ENCODE measurements around the gene MTRR. TPM values are rescaled to one million over a fixed set of nuclear protein-coding genes. Genes with fewer than 3 reads are reported as not detected.

Gene MTRR
- polyA plus RNA-seq, 3 donors, result 18.0 to 25.5 (median 22.1) TPM

GRCh38 chr5:7874639-7875038 is 5.7 kb downstream of the MTRR start:
- no peaks in the 10 kb centered on the region for H3K27me3 Mint-ChIP-seq (ENCODE audit: low read depth in 3 of 3)
- no CpG with 5 or more reads among the region's 2 CpGs for WGBS (ENCODE audit: insufficient coverage)
- H4K20me1 ChIP-seq (ENCODE audit: insufficient read depth, low read length), result peaks cover 10% of the 10 kb centered on the region
- no peaks in the 10 kb centered on the region for H3K9me3 Mint-ChIP-seq
- H3K79me2 ChIP-seq (ENCODE audit: insufficient read depth, low read length), result peaks cover 53% of the 10 kb centered on the region
- no peak overlapping the region for H2AFZ ChIP-seq (ENCODE audit: insufficient read depth, low read depth, low read length, poor library complexity, severe bottlenecking)
- H3K9ac ChIP-seq (ENCODE audit: insufficient read depth, low read length, poor library complexity, severe bottlenecking), result no peak overlapping the region
- peaks cover 39 to 66% of the 10 kb centered on the region in 2 donors for H3K36me3 ChIP-seq (replicated peaks in 1 of 2; ENCODE audit: control insufficient read depth in 1 of 2, insufficient read depth in 2 of 2, low read length in 2 of 2)
- no peak overlapping the region for H3K4me3 Mint-ChIP-seq
- peaks cover 54 to 68% of the 10 kb centered on the region in 2 donors for H3K36me3 Mint-ChIP-seq
- intact Hi-C loops (cut with micrococcal nuclease), result loop anchor here in 1 of 2 donors (10.0 kb wide), 1 partner anchor 1500 kb away; the partner anchor contains the start of gene MED10
- H3K4me1 Mint-ChIP-seq, result peaks cover 45% of the 10 kb centered on the region
- no peak for TF ChIP-seq CTCF (IDR thresholded peaks at IDR 0.05)
- H3K4me2 ChIP-seq (replicated peaks; ENCODE audit: extremely low read depth, low read length, poor library complexity, severe bottlenecking), result no peak overlapping the region
- no peak overlapping the region for H3K27ac ChIP-seq (ENCODE audit: low read depth in 1 of 2, low read length in 2 of 2)
- no peak overlapping the region for H3K27ac Mint-ChIP-seq
- peaks cover 26 to 34% of the 10 kb centered on the region in 2 donors for H3K4me1 ChIP-seq (ENCODE audit: control insufficient read depth in 1 of 2, insufficient read depth in 2 of 2, low read length in 2 of 2)
- H3K9me3 ChIP-seq (replicated peaks in 1 of 2; ENCODE audit: control insufficient read depth in 1 of 2, insufficient read depth in 1 of 2, low read length in 2 of 2), result no peaks in the 10 kb centered on the region
- DNase-seq, result no peak
- no peak overlapping the region for H3K4me3 ChIP-seq (replicated peaks in 1 of 3; ENCODE audit: low read depth in 2 of 3, low read length in 3 of 3)
- no peaks in the 10 kb centered on the region for H3K27me3 ChIP-seq (ENCODE audit: control insufficient read depth in 2 of 2, insufficient read depth in 2 of 2, low read length in 2 of 2)

- intact Hi-C loops (cut with micrococcal nuclease), result loop anchor here in 1 of 2 donors (10.0 kb wide), 1 partner anchor 1500 kb away; the partner anchor contains the start of gene MED10
- Histone ChIP-seq H3K9ac (ENCODE audit: insufficient read depth, low read length, poor library complexity, severe bottlenecking) (no peak overlapping the region), H3K4me2 (replicated peaks; ENCODE audit: extremely low read depth, low read length, poor library complexity, severe bottlenecking) (no peak overlapping the region), H4K20me1 (ENCODE audit: insufficient read depth, low read length) (peaks cover 10% of the 10 kb centered on the region), H3K36me3 (replicated peaks in 1 of 2; ENCODE audit: control insufficient read depth in 1 of 2, insufficient read depth in 2 of 2, low read length in 2 of 2) (peaks cover 39 to 71% of the 10 kb centered on the region in 2 donors), H3K79me2 (ENCODE audit: insufficient read depth, low read length) (peaks cover 53% of the 10 kb centered on the region), H3K4me1 (ENCODE audit: control insufficient read depth in 1 of 2, insufficient read depth in 2 of 2, low read length in 2 of 2) (peaks cover 25 to 33% of the 10 kb centered on the region in 2 donors), H3K27me3 (ENCODE audit: control insufficient read depth in 2 of 2, insufficient read depth in 2 of 2, low read length in 2 of 2) (no peaks in the 10 kb centered on the region), H3K27ac (ENCODE audit: low read depth in 1 of 2, low read length in 2 of 2) (no peak overlapping the region), H3K4me3 (replicated peaks in 1 of 3; ENCODE audit: low read depth in 2 of 3, low read length in 3 of 3) (no peak overlapping the region), H3K9me3 (replicated peaks in 1 of 2; ENCODE audit: control insufficient read depth in 1 of 2, insufficient read depth in 1 of 2, low read length in 2 of 2) (no peaks in the 10 kb centered on the region), H2AFZ (ENCODE audit: insufficient read depth, low read depth, low read length, poor library complexity, severe bottlenecking) (no peak overlapping the region)
- H3K27ac Mint-ChIP-seq, result no peak overlapping the region
- H3K27me3 Mint-ChIP-seq (ENCODE audit: low read depth in 3 of 3), result no peaks in the 10 kb centered on the region
- H3K4me1 Mint-ChIP-seq, result peaks cover 45% of the 10 kb centered on the region
- DNase-seq, result no peak
- no peaks in the 10 kb centered on the region for H3K9me3 Mint-ChIP-seq
- peaks cover 54 to 71% of the 10 kb centered on the region in 2 donors for H3K36me3 Mint-ChIP-seq
- TF ChIP-seq CTCF (IDR thresholded peaks at IDR 0.05), result no peak
- 100% methylated on average over 1 of the region's 4 CpGs for WGBS (ENCODE audit: insufficient coverage)
- no peak overlapping the region for H3K4me3 Mint-ChIP-seq
These were observed 6.2 kb downstream of the MTRR start for GRCh38 chr5:7875151-7875550.
